Fibroblast of peridontal ligament (primary cell): ENCODE measurements around the gene NEURL1.
"Not testable (repeated sequence)": the region's sequence is repeated elsewhere in the genome, so short reads cannot be mapped to it uniquely, and the experiment has no call there.

Source experiments
- DNase-seq: peaks from one replicate; pipeline ENCODE4 v3.0.0-alpha.2; 2010; ENCODE audit errors: extremely low read depth

NEURL1 gene

DNA sequence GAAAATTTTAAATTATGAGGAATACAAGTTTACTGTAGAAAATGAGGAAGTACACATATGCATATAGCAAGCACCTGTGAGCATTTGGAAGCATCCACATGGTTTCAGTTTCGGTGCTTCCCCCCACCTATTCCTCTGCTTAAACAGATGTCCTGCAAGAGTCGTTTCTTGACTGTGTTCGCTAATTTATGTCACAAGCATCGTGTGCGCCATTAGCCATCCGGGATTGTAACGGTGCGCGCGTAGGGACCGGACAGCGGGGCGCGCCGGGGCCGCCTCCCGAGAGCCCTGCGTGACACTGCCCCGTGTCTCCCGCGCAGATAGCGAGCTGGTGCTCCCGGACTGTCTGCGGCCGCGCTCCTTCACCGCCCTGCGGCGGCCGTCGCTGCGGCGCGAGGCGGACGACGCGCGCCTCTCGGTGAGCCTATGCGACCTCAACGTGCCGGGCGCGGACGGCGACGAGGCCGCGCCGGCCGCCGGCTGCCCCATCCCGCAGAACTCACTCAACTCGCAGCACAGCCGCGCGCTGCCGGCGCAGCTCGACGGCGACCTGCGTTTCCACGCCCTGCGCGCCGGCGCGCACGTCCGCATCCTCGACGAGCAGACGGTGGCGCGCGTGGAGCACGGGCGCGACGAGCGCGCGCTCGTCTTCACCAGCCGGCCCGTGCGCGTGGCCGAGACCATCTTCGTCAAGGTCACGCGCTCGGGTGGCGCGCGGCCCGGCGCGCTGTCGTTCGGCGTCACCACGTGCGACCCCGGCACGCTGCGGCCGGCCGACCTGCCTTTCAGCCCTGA is 90.9 kb downstream of the NEURL1 start:
- DNase-seq, result peak; percentile 24

DNA sequence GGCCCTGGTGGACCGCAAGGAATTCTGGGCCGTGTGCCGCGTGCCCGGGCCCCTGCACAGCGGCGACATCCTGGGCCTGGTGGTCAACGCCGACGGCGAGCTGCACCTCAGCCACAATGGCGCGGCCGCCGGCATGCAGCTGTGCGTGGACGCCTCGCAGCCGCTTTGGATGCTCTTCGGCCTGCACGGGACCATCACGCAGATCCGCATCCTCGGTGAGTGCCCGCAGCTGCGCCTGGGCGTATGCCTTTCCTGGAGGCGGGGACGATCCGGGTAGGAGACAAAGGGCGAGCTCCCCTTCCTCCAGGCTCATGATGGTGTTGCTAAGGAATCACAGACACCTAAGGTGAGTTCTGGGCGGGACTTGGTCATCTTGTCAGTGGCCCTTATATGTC is 91.5 kb downstream of the NEURL1 start:
- DNase-seq, result no peak

DNA sequence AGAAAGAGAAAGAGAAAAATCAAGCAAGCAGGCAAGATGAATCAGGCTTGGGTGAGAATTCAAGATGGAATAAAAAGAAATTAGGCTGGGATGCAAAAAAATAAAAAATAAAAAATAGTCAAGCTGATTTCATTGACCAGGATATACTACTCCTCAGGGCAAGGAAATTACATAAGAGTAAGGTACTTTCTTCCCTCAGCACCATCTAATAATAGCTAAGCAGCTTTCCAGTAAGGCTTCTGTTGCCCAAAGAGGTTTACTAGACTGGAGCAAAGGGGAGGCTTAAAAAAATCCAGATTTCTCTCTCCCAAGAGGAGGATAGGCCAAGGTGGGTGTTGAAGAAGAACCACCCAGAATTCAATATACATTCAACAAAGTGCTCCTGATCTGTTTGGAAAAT is 93.6 kb downstream of the NEURL1 start:
- no peak for DNase-seq

DNA sequence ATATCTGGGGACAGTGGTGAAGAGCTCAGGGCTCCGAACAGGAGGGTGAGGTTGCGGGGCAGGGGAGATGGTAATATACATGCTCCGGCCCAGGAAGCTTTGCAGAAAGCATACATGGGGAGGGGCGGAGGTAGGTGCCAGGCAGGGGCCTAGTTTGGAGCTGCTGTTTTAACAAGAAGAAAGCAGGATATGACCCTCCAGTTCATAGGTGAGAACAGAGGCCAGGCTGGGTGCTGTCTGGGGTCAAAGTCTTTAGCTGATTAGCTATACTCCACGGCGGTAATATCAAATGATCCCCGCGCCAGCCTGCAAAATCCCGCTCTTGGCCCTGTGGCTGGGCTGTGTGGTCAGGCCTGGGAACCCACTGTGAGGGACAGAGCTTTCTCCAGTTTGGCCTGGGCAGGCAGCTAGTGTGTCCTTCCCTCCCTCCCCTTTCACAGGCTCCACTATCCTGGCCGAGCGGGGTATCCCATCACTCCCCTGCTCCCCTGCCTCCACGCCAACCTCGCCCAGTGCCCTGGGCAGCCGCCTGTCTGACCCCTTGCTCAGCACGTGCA is 95.6 kb downstream of the NEURL1 start:
- no peak for DNase-seq

DNA sequence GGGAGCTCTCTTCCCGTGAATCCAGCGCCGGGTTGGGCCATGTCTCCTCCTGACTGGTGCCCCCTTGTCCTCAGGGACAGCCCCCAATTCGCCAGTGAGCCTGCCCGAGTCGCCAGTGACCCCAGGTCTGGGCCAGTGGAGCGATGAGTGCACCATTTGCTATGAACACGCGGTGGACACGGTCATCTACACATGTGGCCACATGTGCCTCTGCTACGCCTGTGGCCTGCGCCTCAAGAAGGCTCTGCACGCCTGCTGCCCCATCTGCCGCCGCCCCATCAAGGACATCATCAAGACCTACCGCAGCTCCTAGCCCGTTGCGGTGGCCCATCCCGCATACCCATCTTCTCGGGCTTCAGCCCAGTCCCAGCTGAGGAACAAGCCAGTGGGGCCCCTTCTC is 96.6 kb downstream of the NEURL1 start:
- no peak for DNase-seq

DNA sequence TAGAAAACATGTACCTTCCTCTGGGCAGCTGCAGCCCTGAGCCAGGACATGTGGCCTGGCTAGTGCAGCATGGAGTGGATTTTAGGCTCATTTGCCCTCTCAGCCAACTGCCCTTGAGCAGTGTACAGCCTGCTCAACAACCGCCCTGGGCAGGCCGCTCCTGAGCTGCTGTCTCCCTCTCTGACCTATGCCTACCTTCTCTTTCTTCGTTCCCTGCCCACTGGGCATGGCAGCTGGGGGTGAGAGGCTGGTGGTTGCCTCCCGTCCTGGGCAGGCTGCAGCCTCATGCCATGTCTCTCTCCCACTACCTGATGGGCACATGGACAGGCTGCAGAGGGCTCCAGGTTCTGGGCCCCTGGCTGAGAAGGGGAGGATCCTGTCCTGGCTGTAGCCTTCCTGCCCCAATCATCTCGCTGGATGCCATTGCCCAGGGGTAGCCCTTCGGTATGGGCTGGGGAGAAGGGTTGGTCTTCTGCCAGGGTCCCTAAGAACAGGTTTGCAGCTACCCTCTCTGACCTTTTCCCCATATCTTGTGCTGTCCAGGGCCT is 97.3 kb downstream of the NEURL1 start:
- DNase-seq, result no peak

DNA sequence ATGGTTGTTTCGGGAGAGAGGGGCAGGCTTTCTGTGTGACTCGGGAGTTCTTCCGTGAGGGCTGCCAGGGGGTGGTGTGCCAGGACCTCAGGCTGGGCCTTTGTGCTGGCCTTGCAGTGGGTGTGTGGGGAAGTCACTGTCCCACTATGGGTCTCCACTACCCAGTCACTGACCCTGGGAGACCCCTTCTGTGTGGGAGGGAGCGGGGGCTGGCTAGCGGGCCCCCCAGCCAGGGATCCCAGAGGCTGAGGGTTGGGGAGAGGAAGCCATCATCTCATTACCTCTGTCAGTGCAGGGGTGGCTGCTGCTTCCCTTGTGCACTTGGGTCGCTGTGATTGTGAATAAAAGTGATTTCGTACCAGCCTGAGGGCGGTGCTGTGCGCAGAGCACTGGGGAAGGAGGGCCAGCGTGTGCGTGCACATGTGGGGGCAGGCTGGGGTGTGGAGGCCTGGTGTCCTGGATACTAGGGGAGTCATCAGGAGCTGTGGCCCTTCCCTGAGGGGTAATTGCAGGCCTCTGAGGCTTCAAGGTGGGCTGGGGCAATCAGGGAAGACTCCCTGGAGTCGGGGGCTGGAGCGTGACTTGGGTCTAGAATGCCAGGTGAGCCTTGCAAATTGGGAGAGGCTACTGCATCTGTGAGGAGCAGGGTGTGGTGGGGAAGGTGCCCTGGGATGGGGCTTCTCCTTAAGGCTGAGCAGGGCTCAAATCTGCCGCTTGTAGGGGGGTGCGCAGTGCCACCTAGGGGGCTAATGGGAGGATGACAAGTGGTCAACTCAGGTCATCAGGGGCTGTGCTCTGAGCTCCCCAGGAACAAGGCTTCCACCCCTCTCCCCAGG is 98.9 kb downstream of the NEURL1 start:
- no peak for DNase-seq

DNA sequence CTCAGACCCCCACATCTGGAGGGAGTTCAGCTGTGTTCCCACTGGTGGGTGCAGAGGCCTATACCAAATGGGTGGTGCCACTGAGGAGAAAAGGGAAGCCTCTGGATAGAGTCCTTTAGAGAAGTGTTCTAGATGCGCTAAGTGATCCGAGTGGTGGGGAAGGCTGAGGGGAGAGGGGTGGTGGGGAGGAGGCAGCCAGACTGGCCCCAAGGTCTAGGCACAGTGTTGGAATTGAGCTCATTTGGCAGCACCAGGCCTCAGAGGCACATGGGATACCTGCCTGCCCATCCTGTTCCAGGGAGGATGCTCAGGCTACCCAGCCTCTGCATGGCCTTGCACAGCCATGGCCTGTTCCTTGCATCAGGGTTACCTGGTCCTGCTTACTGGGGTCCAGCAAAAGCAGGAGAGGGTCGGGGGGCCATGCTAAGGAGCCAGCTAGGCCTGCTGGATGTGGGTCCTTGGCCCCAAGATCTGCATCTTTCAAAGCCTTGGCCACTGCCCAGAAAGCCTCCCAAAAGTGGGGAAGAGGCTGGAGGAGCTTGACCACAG is 99.6 kb downstream of the NEURL1 start:
- DNase-seq, result no peak

DNA sequence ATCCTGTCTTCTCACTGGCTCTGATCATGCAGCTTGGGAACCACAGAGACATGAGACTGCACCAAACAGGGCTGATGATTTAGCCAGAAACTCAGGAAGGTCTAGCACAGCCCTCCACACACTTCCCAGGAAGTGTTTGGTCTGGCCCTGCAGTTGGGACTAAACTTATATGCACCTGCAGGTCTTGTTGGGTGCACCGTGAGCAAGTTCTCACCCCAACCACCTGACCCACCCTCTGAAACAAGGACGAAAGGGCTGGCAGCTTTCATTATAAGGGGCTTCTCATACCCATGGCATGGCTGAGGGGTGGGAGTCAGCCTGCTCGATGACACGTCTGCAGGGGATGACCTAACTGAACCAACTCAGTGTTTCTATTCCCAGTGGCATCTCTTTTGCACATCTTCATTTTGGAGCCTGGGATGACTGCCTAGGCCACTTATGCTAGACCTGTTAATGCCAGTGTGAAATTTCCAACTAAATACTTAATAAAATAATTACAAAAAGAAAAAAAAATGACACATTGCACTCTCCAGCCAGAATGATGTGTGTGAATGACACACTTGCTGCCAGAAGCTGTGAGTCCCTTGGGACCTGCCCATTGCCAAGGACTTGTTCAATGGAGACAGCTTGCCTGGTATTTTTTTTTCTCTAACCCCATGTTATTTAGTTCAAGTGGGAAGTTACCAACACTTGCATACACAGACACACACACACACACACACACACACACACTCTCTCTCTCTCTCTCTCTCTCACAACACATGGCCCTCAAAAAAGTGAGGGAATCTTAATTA is 102.6 kb downstream of the NEURL1 start:
- DNase-seq, result no peak

DNA sequence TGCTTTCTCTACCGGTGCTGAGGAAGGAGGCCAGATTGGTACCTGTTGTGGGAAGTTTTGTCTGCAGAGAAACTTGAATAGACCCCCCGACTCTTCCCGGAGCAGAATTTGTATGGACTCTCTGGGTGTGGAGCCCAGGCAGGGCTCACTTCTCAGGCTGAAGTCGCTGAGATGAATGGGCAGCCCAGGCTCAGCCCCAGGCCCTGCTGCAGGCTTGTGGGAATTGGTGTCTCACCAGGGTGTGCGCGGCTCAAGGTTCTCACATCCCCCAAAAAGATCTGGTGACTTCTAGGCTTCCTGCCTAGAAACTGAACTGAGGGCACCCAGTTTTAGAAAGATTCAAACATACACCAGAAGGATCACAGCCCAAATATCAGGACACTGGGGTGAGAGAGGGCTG is 103.5 kb downstream of the NEURL1 start:
- DNase-seq, result no peak

DNA sequence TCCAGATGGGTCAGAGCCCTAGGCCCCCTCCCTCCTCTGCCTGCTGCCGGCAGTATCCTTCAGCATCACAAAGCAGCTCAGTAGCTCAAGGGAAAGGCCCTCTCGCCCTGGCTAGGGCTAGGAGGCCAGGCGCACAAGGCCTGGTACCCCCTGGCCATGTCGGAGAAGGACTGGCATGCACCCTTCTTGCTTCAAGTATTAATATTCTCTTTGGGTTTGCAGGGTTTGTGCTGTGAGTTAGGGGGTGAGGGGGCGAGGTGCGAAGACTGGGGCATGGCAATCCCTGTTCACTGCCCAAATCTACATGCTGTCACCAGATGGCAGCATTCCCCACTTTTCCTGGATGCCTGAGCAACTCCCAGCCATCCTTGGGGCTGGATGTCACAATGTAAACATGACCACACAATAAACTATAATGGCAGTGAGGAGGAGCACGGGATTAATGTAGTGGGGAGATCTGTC is 105.2 kb downstream of the NEURL1 start:
- peak; percentile 83 for DNase-seq

DNA sequence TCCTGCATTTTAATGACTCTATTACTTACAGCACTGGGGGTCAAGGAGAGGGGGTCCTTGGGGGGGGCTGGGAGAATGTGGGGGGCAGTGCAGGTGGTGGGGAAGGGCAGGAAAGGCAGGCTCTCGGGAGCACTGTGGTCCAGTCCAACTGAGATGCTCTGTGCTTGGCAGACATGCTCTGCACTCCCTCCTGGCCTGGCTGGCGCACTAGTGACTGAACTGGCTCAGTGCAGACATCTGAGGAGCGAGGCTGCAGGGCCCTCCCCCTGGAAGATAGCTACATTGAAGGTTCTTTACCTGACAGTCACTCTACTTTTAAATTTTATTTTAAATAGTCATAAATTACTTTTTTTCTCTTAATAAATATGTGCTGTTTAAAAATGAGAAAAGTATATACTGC is 105.7 kb downstream of the NEURL1 start:
- DNase-seq, result no peak

DNA sequence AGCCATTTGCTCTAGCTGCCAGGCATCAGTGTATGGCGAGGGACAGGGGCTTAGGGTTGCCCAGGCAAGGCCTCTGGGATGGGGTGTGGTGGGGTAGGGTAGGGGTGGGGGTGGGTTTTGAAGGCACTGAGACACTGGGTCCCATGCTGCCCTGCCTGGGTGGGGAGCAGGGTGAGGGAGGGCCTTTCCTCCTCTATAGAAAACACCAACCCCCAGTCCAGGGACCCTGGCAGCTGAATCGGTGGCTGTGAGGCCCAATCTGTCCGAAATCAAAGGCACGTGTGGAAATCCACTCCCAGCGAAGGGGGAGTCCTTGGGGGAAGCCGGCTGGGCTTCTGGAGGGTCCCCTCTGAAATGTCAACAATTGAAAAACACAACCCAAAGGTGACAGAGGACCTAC is 106.4 kb downstream of the NEURL1 start:
- no peak for DNase-seq

DNA sequence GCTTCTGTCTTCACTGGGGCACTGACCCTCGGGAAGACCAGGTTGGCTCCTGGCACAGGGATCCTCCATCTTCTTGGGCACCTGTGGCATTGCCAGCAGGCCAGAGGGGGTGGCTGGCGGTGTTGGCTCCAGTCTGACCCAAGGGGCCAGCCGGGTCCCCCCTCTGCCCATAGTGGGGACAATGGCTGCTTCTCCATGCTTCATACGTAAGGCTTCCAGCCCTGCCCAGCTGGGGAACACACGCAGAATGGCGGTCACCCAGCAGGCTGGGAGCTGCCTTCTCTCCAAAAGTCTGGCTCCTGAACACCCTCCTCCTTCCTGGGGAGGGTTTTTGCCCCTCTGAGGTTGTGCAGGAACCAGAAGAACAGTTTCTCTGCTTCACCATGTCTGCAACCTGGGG is 106.8 kb downstream of the NEURL1 start:
- no peak for DNase-seq

DNA sequence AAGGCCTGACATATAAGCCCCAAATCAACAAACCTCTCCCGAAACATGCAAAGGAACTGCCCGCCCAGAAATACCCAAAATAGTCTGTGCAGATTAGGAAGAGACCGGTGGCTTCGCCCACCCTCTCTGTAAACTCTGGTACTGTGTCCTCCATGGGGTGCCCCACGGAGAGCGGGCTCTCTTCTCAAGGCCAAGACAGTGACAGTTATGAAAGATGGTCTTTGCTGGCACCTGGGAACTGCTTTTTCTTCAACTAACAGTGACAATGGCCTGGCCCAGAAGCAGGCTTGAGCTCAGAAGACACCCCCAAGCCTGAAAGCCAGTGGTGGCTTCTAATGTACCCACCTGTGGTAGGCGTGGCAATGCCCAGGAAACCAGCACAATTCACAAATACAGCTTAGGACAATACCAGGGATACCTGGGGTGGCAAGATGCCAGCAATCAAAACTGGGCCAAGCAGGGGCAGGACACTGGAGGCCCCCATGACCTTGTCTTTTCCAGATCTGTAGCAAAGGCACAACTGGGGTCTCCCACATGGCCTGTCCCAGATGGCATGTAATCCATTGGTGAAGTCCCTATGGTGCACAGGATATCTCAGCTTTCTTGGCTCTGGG is 107.6 kb downstream of the NEURL1 start:
- no peak for DNase-seq

DNA sequence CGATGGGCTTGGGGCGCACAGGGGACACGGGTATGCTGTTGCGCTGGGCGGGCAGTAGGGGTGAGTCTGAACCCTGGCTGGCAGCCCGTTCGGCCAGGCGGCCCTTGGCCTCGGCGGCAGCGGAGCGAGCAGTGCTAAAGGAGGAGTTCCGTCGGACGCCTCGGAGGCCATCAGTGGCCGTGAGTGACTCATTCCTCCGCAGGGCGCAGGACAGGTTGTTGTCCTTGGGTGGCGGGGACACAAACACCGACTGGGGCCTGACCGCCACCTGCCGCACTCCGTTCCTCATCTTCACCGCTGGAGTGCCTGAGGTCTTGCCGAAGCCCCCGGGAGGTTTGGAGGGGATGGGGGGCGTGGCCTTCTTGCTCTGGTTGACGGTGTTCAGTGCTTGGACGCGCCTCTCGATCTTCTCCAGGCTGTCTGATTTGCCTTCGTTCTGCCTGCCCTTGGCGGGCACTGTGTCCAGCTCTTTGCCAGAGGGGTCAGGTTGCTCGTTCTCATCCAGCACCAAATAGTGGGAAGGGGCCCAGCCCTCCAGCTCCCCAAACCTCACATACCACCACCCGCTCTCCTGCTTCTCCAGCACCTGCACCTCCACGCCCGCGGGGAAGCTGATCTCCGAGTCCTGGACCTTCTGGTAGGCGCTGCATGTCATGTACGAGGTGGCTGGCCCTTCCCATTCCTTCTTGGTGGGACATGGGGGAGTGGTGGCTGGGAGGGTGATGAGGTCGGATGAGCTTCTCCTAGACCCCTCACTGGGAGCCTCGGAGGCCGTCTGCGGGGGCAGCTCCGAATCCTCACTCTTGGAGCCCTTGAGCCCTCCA is 108.7 kb downstream of the NEURL1 start:
- no peak for DNase-seq

DNA sequence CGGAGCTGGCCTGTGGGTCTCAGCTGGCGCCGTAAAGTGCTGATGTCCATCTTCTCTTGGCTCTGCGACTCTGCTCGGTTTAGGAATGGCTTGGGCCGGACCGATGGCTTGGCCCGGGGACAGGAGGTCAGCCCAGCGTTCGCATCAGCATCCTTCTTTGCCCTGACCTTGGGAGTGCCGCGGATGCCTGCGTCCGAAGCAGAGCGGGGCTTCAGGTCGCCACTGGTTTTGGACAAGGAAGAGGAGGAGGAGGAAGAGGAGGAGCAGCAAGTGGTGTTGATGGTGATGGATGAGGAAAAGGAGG is 109.3 kb downstream of the NEURL1 start:
- no peak for DNase-seq

DNA sequence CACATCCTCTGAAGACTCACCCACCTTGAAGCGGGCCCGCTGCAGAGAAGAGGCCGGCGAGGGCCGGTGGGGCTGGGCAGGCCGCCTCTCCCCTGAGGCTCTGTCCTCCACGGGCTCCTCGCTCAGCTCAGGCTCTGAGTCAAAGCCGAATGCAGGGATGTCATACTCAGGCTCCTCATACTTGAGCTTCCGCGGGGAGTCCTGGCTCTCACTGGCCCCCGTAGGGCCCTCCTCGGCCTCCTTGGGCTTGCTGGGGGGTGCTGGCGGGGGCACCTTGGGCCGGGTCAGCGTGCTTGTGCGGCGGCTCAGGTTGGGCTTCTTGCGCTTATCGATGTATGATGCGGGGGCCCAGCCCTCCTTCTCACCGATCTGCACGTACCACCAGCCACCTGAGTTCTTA is 109.9 kb downstream of the NEURL1 start:
- no peak for DNase-seq

DNA sequence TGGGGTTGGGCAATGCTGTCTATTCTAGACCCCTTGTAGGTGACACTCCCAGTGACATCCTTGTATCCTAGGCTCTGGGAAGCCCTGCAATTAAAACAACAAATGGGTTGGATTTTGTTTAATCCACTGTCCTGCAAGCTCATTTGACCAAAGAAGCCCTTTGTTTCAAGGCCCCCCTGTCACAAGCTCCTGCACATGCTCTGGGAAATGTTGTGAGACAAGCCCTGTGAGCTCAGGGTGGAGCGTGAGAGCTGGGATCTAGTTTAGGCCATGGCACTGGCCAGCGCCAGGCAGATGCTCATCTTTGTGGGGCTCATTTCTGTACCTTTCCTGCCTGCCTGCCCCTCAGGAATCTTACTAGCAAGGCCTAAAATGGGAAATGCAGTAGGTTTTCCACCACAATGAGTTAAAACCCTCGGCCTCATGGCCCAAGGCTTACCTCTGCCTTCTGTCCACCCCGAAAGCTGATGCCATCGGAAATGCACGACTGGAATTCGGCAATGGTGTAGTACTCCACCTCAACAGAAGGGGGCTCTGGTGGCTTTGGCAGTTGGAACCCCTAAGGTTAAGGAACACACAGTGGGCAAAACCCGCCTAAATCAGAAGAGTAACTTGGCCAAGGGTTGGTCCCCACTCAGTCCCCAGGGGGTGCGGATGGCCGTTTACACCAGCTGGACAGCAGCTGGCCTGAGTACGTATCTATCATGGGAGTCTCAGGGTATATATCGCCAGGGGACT is 112.0 kb downstream of the NEURL1 start:
- peak; percentile 62 for DNase-seq

DNA sequence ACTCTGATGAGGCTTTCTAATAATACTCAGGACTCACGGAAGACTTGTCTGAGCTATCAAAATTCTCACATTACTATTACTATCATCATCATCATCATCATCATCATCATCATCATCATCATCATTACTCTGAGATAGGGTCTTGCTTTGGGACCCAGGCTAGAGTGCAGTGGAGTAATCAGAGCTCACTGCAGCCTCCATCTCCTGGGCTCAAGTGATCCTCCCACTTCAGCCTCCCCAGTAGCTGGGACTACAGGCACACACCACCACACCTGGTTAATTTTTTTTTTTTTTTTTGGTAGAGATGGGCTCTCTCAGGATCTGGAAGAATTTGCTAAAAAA is 112.6 kb downstream of the NEURL1 start:
- not testable (repeated sequence) for DNase-seq
